GM12891 (cell line): ENCODE measurements around the gene PIK3CB.

Experiments
- POLR2A ChIP-seq: IDR thresholded peaks from 2 replicates; pipeline ENCODE4 v1.6.1; 2011; ENCODE audit warnings: low read depth, low read length, control low read depth
- POLR2AphosphoS5 ChIP-seq: IDR thresholded peaks from 2 replicates; pipeline ENCODE4 v1.6.1; 2011; ENCODE audit warnings: low read depth, low read length, control low read depth
- POU2F2 ChIP-seq: IDR thresholded peaks from 2 replicates; pipeline ENCODE4 v1.6.1; 2011; ENCODE audit warnings: low read depth, mild to moderate bottlenecking, control low read depth, low read length, moderate library complexity
- TAF1 ChIP-seq: IDR thresholded peaks from 2 replicates; pipeline ENCODE4 v1.6.1; 2011; ENCODE audit warnings: low read depth, low read length, control low read depth

- TF ChIP-seq POLR2AphosphoS5 (no peak), POLR2A (no peak), POU2F2 (no peak), TAF1 (no peak)
Measured at GRCh38 chr3:138690036-138690435, 144.7 kb downstream of the PIK3CB start.
